Measurements from ENCODE around the gene MSANTD7.

DNA sequence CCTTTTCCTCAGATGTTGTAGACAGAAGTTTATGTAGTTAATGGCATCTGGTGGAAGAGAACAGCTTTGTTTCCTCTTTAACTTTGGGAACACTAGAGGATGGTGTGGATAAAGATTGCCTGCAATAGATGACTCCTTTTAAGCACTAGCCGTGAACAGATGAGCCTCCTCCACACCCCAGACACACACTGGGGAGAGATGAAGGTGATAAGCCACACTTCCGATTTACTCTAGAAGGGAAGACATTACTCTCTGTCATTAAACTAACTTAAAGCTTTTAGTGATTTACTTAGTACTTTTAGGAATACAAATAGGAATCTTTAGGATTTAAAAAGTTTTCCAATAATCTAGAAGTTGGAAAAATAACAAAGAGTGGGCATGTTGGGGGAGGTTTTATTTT, 6.8 kb downstream of the MSANTD7 start:
- TF ChIP-seq, protein P1, sequence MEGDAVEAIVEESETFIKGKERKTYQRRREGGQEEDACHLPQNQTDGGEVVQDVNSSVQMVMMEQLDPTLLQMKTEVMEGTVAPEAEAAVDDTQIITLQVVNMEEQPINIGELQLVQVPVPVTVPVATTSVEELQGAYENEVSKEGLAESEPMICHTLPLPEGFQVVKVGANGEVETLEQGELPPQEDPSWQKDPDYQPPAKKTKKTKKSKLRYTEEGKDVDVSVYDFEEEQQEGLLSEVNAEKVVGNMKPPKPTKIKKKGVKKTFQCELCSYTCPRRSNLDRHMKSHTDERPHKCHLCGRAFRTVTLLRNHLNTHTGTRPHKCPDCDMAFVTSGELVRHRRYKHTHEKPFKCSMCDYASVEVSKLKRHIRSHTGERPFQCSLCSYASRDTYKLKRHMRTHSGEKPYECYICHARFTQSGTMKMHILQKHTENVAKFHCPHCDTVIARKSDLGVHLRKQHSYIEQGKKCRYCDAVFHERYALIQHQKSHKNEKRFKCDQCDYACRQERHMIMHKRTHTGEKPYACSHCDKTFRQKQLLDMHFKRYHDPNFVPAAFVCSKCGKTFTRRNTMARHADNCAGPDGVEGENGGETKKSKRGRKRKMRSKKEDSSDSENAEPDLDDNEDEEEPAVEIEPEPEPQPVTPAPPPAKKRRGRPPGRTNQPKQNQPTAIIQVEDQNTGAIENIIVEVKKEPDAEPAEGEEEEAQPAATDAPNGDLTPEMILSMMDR (IDR thresholded peaks at IDR 0.05): no peak
- TF ChIP-seq POLR2A (IDR thresholded peaks at IDR 0.05): no peak
